Activated CD4-positive, alpha-beta T cell treated with anti-CD3 and anti-CD28 coated beads for 4 hours (primary cell): ENCODE data around the gene GRIA4.

Source experiments
- DNase-seq, 2 donors: peaks; one replicate each; pipeline ENCODE4 v3.0.0-alpha.2; 2020

The GRIA4 gene

GRCh38 chr11:106017093-106017492, 407.2 kb downstream of the GRIA4 start:
- DNase-seq = no peak

GRCh38 chr11:106021181-106021966, 411.5 kb downstream of the GRIA4 start:
- no peak for DNase-seq

GRCh38 chr11:106021967-106022794, 412.3 kb downstream of the GRIA4 start, which contains the start of gene MSANTD4:
TSS of gene MSANTD4 (minus strand) at chr11:106022240. CDS start at chr11:106010917, 11,323 bp downstream.
- DNase-seq = peak; percentile 96

GRCh38 chr11:106022795-106023275, 413.0 kb downstream of the GRIA4 start:
- no peak for DNase-seq

- no peak for DNase-seq
Observed at GRCh38 chr11:106030609-106031008, 420.7 kb downstream of the GRIA4 start.

- DNase-seq = no peak
Observed at GRCh38 chr11:106031202-106031810, 421.4 kb downstream of the GRIA4 start.
